Amygdala (tissue), 56 donors: ENCODE results near the gene B2M.
"Not testable (repeated sequence)": the region's sequence is repeated elsewhere in the genome, so short reads cannot be mapped to it uniquely, and the experiment has no call there.

ENCODE experiments used
- DNase-seq, 56 donors: peaks; one replicate each; lab custom pipeline; 2025; lab: John Stamatoyannopoulos, UW

B2M gene

GRCh38 chr15:44697014-44697413 lies 14.3 kb upstream of the B2M start:
- DNase-seq, result no peak

- DNase-seq, result no peak
These were observed 12.7 kb upstream of the B2M start for GRCh38 chr15:44698641-44699040.

DNA sequence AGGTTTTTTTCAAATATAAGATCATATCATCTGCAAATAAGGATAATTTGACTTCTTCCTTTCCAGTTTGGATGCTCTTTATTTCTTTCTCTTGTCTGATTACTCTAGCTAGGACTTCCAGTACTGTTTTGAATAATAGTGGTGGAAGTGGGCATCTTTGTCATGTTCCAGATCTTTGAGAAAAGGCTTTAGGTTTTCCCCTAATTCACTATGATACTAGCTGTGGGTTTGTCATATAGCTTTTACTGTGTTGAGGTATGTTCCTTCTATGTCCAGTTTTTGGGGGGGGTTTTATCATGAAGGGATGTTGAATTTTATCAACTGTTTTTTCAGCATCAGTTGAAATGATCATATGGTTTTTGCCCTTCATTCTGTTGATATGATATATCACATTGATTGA lies 10.6 kb upstream of the B2M start:
- DNase-seq, result not testable (repeated sequence)

- no peak for DNase-seq
These were observed 5.3 kb upstream of the B2M start for GRCh38 chr15:44705986-44706385.

- no peak for DNase-seq
These were observed 4.9 kb upstream of the B2M start for GRCh38 chr15:44706401-44706800.

- DNase-seq, result no peak
These were observed 4.2 kb upstream of the B2M start for GRCh38 chr15:44706946-44707636.

DNA sequence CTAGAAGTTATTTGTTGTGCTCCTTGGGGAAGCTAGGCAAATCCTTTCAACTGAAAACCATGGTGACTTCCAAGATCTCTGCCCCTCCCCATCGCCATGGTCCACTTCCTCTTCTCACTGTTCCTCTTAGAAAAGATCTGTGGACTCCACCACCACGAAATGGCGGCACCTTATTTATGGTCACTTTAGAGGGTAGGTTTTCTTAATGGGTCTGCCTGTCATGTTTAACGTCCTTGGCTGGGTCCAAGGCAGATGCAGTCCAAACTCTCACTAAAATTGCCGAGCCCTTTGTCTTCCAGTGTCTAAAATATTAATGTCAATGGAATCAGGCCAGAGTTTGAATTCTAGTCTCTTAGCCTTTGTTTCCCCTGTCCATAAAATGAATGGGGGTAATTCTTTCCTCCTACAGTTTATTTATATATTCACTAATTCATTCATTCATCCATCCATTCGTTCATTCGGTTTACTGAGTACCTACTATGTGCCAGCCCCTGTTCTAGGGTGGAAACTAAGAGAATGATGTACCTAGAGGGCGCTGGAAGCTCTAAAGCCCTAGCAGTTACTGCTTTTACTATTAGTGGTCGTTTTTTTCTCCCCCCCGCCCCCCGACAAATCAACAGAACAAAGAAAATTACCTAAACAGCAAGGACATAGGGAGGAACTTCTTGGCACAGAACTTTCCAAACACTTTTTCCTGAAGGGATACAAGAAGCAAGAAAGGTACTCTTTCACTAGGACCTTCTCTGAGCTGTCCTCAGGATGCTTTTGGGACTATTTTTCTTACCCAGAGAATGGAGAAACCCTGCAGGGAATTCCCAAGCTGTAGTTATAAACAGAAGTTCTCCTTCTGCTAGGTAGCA lies 851 bp upstream of the B2M start:
- DNase-seq, result peak in 11 of 56 donors; percentile 1 to 51 (median 8)

GRCh38 chr15:44711743-44712345 lies 527 bp downstream of the B2M start:
- DNase-seq, result peak in 13 of 56 donors; percentile 29 to 69 (median 45)

- peak in 35 of 56 donors; percentile 5 to 63 (median 26) for DNase-seq
These were observed 1.2 kb downstream of the B2M start for GRCh38 chr15:44712346-44713005.

- DNase-seq, result no peak
These were observed 2.0 kb downstream of the B2M start for GRCh38 chr15:44713006-44713966.

DNA sequence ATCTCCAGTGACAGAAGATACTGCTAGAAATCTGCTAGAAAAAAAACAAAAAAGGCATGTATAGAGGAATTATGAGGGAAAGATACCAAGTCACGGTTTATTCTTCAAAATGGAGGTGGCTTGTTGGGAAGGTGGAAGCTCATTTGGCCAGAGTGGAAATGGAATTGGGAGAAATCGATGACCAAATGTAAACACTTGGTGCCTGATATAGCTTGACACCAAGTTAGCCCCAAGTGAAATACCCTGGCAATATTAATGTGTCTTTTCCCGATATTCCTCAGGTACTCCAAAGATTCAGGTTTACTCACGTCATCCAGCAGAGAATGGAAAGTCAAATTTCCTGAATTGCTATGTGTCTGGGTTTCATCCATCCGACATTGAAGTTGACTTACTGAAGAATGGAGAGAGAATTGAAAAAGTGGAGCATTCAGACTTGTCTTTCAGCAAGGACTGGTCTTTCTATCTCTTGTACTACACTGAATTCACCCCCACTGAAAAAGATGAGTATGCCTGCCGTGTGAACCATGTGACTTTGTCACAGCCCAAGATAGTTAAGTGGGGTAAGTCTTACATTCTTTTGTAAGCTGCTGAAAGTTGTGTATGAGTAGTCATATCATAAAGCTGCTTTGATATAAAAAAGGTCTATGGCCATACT lies 4.0 kb downstream of the B2M start:
- DNase-seq, result no peak

DNA sequence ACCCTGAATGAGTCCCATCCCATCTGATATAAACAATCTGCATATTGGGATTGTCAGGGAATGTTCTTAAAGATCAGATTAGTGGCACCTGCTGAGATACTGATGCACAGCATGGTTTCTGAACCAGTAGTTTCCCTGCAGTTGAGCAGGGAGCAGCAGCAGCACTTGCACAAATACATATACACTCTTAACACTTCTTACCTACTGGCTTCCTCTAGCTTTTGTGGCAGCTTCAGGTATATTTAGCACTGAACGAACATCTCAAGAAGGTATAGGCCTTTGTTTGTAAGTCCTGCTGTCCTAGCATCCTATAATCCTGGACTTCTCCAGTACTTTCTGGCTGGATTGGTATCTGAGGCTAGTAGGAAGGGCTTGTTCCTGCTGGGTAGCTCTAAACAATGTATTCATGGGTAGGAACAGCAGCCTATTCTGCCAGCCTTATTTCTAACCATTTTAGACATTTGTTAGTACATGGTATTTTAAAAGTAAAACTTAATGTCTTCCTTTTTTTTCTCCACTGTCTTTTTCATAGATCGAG lies 4.5 kb downstream of the B2M start:
- DNase-seq, result no peak

- DNase-seq, result no peak
These were observed 5.8 kb downstream of the B2M start for GRCh38 chr15:44716983-44717602.

DNA sequence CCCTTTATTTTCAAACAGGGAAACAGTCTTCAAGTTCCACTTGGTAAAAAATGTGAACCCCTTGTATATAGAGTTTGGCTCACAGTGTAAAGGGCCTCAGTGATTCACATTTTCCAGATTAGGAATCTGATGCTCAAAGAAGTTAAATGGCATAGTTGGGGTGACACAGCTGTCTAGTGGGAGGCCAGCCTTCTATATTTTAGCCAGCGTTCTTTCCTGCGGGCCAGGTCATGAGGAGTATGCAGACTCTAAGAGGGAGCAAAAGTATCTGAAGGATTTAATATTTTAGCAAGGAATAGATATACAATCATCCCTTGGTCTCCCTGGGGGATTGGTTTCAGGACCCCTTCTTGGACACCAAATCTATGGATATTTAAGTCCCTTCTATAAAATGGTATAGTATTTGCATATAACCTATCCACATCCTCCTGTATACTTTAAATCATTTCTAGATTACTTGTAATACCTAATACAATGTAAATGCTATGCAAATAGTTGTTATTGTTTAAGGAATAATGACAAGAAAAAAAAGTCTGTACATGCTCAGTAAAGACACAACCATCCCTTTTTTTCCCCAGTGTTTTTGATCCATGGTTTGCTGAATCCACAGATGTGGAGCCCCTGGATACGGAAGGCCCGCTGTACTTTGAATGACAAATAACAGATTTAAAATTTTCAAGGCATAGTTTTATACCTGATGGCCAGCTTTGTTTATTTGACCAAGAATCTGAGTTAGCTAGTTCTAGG lies 7.0 kb downstream of the B2M start:
- DNase-seq, result no peak

DNA sequence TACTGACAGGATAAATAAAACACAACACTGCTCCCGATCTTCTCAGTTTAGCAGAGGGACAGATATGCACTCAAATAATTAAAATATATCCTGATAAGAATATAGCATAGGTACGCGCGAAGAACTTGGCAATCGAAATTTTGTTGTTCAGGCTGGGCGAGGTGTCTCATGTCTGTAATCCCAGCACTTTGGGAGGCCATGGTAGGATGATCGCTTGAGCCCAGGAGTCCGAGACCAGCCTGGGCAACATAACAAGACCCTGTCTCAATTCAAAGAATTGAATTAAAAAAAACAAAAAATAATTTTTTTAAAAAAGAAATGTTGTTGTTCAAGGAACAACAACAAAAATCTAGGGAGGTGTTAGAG lies 7.6 kb downstream of the B2M start:
- DNase-seq, result no peak

GRCh38 chr15:44719293-44719999 lies 8.1 kb downstream of the B2M start:
- DNase-seq, result no peak

GRCh38 chr15:44720000-44720435 lies 8.7 kb downstream of the B2M start:
- DNase-seq, result not testable (repeated sequence)
